HG02763 (cell line): ENCODE measurements around the gene SLC27A4.

Source experiments
- ATAC-seq: cut with Tn5 transposase; IDR thresholded peaks from one replicate; pipeline ENCODE4 v1.9.1; 2021; ENCODE audit warnings: mild to moderate bottlenecking, moderate library complexity; ENCODE audit not compliant: unreplicated experiment

Gene SLC27A4

GRCh38 chr9:128339761-128340690 is at the start of gene SLC27A4:
Gene SLC27A4 (plus strand): TSS chr9:128340527. CDS start chr9:128343133, 2,606 bp downstream.
- peak; percentile 82 for ATAC-seq

GRCh38 chr9:128292009-128292408 is 48.3 kb upstream of the SLC27A4 start:
- no peak for ATAC-seq

DNA sequence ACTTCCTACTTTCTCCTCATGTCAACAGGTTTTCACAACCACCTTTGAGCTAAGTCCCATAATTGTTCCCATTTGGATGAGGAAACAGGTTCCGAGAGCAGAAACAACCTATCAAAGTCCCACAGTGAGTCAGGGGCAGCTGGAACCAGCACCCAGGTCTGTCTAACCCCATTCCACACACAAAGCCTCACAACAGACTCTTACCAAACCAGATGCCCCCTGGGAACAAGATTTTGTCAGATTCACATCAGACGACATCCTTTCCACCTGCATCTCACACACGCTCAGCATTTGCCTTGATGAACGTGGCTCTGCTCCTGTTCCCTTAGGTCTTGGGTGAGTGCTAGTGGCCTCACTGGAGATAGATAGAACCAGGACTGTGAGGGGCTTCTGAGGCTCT is 47.2 kb upstream of the SLC27A4 start:
- ATAC-seq, result no peak

DNA sequence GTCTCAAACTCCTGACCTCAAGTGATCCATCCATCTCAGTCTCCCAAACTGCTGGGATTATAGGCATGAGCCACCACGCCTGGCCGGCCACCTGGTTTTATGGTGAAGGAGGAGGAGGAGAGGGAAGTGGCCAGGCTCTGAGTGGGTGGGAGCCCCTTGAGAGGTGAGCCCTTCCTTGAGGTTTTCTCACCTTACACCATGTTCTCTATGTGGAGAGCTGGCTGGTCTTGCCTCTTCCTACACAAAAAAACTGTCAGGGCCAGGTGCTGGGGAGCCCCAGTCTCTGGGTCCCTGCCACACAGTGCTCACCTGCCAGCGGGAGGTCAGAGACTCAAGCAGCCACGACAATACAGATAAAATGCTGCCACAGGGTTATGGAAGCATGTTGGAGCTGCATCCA is 46.2 kb upstream of the SLC27A4 start:
- no peak for ATAC-seq

GRCh38 chr9:128296340-128297220 is 43.7 kb upstream of the SLC27A4 start:
- no peak for ATAC-seq

DNA sequence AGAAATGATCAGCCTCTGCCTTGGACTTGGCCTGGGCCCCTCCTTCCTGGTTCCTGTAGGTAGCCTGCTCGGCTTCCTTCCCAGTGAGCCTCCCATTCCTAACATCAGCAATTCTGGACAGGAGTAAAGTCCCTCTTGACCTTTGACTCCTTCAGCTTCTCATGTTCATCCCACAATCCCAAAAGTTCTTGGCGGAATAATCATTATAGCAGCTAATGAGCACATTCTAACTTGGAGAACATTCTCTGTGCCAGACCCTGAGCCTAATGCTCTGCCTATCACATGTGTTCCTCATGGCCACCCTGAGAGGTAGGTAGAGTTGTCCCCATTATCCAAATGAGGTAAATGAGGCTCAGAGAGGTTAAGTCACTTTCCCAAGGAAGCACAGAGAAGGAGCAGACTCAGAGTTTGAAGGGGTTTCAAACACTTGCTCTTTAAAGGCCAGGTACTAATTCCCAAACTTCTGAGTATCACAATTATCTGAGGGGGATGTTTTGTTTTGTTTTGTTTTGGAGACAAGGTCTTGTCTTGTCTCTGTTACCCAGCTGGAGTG is 43.0 kb upstream of the SLC27A4 start:
- ATAC-seq, result no peak

DNA sequence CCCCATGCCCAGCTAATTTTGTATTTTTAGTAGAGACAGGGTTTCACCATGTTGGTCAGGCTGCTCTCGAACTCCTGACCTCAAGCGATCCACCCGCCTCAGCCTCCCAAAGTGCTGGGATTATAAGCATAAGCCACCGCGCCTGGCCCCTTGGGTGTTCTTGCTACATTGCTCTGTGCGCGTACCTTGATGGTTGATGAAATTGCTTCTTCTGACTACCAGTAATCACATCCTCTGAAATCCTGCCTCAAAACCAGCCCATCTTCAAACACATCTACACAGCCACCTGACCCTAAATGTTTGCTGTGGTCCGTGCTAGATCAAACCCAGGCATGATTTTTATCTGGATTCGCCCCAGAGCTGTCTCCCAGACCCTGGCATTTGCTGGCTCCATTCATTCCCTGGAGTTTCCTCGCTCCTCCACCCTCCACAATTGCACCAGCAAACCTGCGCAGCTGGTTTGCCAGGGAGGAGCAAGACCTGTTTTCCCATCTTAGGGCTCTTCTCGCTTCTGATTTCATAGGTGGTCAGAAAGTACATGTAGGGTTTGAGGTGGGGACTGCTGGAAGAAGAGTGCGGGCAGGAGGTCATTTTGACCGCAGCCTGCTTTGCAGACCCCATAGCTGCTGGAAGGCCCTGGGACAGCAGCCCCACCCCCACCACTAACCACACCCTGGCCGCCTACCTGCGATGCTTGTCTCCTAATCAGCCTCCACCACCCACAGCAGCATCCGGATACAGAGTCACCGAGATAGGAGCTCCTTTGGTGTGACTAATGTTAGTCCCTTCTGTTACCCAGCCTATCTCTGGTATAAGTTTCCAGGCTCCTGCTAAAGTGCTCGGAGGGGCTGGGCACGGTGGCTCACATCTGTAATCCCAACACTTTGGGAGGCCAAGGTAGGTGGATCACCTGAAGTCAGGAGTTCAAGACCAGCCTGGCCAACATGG is 41.5 kb upstream of the SLC27A4 start:
- no peak for ATAC-seq

DNA sequence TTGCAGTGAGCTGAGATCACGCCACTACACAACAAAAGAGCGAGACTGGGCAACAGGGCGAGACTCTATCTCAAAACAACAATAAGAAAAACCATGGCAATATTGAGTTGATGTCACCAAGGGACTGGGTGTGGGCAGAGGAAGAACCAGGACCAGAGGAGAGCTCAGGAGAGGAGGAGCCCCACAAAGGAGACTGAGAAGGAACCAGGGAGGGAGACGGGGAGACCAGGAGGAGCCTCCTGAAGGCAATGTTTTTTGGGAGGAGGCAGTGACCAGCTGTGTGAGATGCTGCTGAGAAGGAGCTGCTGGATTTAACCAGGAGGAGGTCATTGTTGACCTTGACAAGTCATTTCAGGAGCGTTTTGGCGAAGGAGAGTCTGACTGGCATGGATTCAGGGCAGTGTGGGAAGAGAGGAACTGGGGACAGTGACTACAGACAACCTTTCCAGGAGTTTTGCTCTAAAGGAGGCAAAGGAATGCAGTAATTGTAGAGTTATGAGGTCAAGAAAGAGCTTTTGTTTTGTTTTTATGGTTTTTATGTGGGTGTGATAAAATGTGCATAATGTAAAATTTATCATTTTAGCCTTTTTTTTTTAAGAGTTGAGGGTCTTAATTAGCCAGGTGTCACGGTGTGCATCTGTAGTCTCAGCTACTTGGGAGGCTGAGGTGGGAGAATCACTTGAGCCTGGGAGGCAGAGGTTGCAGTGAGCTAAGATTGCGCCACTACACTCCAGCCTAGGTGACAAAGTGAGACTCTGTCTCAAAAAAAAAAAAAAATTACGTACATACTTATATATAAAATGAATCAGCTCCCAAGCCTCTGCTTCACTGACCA is 36.0 kb upstream of the SLC27A4 start:
- ATAC-seq, result no peak

- no peak for ATAC-seq
These were observed 35.4 kb upstream of the SLC27A4 start for GRCh38 chr9:128304971-128305288.

DNA sequence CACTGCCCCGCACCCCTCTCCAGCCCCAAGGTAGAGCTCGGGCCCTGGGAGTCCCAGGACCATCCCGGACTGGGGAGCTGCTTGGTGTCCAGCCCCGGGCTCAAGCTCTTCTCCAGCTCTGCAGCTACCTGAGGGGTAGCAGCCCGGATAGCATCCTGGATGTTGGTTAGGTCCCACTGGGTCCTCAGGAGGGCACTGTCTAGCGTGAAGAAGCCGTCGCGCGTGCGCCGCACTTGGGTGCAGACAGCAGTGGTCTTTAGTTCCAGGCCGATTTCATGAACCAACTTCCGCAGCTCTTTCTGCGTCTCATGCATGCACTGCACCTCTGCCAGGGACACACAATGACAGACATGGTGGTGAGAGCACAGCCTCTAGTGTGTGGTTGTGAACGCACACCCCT is 30.8 kb upstream of the SLC27A4 start:
- ATAC-seq, result no peak

DNA sequence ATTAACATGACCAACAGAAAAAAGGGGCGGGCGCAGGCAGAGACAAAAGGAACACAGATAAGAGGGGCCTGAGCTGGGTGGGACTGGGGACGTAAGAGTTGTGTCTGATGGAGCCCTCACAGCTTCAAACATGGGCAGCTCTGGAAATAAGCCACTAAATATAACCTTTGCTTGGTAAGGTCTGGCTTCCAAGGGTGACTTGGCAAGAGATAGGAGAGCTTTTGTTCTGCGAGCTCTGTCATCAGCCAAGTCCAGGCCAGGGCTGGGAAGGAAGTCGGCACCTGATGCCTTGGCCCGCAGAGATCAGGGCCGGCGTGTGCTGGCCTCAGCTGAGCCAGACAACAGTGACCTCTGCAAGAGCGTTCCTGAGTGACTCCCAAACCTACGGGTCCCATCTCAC is 29.9 kb upstream of the SLC27A4 start:
- no peak for ATAC-seq

DNA sequence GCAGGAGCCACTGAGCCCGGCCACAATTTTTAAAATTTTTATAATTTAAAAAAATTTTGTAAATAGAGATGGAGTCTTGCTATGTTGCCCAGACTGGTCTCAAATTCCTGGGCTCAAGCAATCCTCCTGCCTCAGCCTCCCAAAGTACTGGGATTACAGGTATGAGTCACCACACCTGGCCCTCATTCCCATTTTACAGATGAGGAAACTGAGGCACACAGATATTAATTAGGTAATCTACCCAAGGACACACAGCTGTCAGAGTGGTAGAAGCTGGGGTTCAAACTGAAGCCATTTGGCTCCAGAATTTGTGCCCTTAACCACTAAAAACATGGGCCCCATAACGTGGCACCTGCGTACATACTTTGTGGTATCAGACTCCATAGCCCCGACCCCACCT is 25.6 kb upstream of the SLC27A4 start:
- no peak for ATAC-seq

DNA sequence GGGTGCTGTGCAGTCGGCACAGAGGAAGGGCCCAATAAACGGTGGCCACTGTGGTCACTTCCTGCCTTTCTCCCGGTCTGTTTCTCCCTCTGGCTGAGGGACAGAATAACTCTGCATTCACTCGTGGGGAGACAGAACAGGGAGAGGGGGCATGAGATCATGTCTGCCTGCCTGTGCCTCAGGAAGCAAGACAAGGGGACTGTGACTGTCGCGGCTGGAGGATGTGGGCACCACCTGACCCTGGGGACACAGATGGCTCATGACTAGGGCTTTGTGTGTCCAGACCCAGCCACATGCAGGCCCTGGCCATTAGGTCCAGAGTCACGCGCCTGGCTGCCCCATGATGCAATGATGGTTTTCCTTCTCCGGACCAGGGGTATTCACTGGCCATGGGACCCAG is 23.9 kb upstream of the SLC27A4 start:
- ATAC-seq, result no peak

- ATAC-seq, result no peak
These were observed 22.7 kb upstream of the SLC27A4 start for GRCh38 chr9:128317629-128318028.

DNA sequence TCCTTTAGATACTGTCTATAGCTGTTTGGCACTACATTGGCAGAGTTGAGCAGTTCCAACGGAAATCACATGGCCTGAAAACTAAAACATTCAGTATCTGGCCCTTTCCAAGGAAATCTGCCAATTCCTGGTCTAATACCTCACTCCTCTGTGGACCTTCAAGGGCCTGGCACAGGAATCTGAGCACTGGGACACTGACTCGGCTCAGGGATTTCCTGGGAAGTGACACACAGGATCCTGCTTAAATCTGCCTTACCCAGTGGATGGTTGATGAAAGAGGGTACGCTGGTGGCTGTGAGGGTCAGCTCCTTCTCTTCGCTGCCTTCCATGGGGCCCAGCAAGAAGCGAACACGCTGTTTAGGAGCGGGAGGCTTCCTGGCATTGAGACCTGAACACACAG is 19.0 kb upstream of the SLC27A4 start:
- ATAC-seq, result no peak

DNA sequence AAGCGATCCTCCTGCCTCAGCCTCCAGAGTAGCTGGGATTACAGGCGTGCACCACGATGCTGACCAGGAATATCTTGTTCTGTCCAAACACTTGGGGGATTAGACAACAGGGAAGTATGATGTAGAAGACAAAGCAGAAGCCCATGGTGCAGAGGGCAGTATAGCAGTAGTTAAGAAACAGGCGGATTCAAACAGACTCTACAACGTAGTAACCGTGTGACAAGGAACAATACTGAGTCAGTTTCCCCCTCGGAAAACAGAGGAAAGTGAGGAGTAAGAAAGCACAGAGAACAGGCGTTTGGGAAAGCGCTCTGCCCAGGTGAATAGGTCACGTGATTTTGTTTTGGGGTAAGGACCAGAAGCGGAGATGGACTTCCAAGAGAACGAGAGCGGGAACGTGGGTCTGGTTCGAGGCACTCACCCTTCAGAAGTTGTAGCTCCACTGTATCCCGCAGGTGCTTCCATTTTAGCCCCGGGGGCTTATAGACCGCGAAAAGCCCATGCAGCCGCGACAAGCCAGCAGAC is 18.4 kb upstream of the SLC27A4 start:
- no peak for ATAC-seq

- peak; percentile 79 for ATAC-seq
These were observed 17.7 kb upstream of the SLC27A4 start, which contains the start of the genes COQ4 and TRUB2 for GRCh38 chr9:128322404-128323211. Gene COQ4 (plus strand): TSS chr9:128322839. CDS start chr9:128322859, 20 bp downstream. Gene TRUB2 (minus strand): TSS chr9:128322447. CDS start chr9:128322408, 39 bp downstream.

- ATAC-seq, result no peak
These were observed 17.1 kb upstream of the SLC27A4 start for GRCh38 chr9:128323212-128323730.
